SK-N-MC (cell line): ENCODE data around the gene LTC4S.

Experiments
- DNase-seq: peaks from one replicate; pipeline ENCODE4 v3.0.0-alpha.2; 2011; ENCODE audit warnings: low read depth, low spot score
- H3K27ac ChIP-seq: fragments of 200-600 bp; sonication (generic); 2 replicates; pipeline ENCODE4 v1.5.1; 2016; ENCODE audit warnings: mixed run types
- H3K36me3 ChIP-seq: fragments of 200-600 bp; sonication (generic); 2 replicates; pipeline ENCODE4 v1.6.1; 2017; ENCODE audit warnings: antibody characterized with exemption, low read length, mixed read lengths; ENCODE audit not compliant: insufficient read depth
- H3K4me3 ChIP-seq: fragments of 200-600 bp; sonication (generic); 2 replicates; pipeline ENCODE4 v1.5.1; 2016
- H3K9ac ChIP-seq: fragments of 200-600 bp; sonication (generic); 2 replicates; pipeline ENCODE4 v1.8.0; 2017; ENCODE audit warnings: mixed run types, mixed read lengths; ENCODE audit not compliant: insufficient read length
- H3K9me3 ChIP-seq: fragments of 200-600 bp; sonication (generic); 2 replicates; pipeline ENCODE4 v1.6.1; 2017; ENCODE audit warnings: low read depth, mild to moderate bottlenecking, antibody characterized with exemption, low read length, moderate library complexity, mixed read lengths
- EZH2 ChIP-seq: fragments of 200-600 bp; sonication (generic); IDR thresholded peaks from one replicate; pipeline ENCODE4 v1.6.1; 2017; ENCODE audit warnings: antibody characterized with exemption
- FOXP2 ChIP-seq: optimal IDR thresholded peaks from 2 replicates; pipeline ENCODE3; 2011; ENCODE audit warnings: mild to moderate bottlenecking, moderate library complexity; ENCODE audit not compliant: insufficient read depth; ENCODE audit errors: extremely low read length, control extremely low read depth
- POLR2AphosphoS5 ChIP-seq: IDR thresholded peaks from 2 replicates; pipeline ENCODE4 v1.6.1; 2012; ENCODE audit warnings: mild to moderate bottlenecking, low read depth, low read length, borderline replicate concordance

Gene LTC4S

GRCh38 chr5:179836225-179837019 is 42.6 kb downstream of the LTC4S start:
- no peak overlapping the region for H3K9ac ChIP-seq
- DNase-seq: no peak
- H3K9me3 ChIP-seq: no peaks in the 10 kb centered on the region
- TF ChIP-seq FOXP2 (no peak), EZH2 (no peak)
- peaks cover 47% of the 10 kb centered on the region for H3K36me3 ChIP-seq
- H3K4me3 ChIP-seq: no peak overlapping the region
- no peak overlapping the region for H3K27ac ChIP-seq

- no peak for DNase-seq
- TF ChIP-seq FOXP2 (no peak), EZH2 (no peak), POLR2AphosphoS5 (no peak)
- H3K36me3 ChIP-seq: peaks cover 47% of the 10 kb centered on the region
- H3K27ac ChIP-seq: no peak overlapping the region
- no peak overlapping the region for H3K9ac ChIP-seq
- no peak overlapping the region for H3K4me3 ChIP-seq
- no peaks in the 10 kb centered on the region for H3K9me3 ChIP-seq
Observed at GRCh38 chr5:179837076-179838011, 43.6 kb downstream of the LTC4S start.

- no peak overlapping the region for H3K27ac ChIP-seq
Observed at GRCh38 chr5:179839328-179840256, 45.8 kb downstream of the LTC4S start.

GRCh38 chr5:179840321-179840720 is 46.5 kb downstream of the LTC4S start:
- H3K9ac ChIP-seq: no peak overlapping the region
- H3K27ac ChIP-seq: no peak overlapping the region
- DNase-seq: no peak
- no peaks in the 10 kb centered on the region for H3K9me3 ChIP-seq
- H3K36me3 ChIP-seq: peaks cover 32% of the 10 kb centered on the region; the same call in 1 of the 2 replicates
- TF ChIP-seq EZH2 (no peak), POLR2AphosphoS5 (no peak), FOXP2 (no peak)
- H3K4me3 ChIP-seq: no peak overlapping the region

More at GRCh38 chr5:179839328-179840256, 45.8 kb downstream of the LTC4S start:
- no peak for DNase-seq
- Histone ChIP-seq H3K36me3 (peaks cover 32% of the 10 kb centered on the region; the same call in 1 of the 2 replicates), H3K9ac (no peak overlapping the region), H3K4me3 (no peak overlapping the region), H3K9me3 (no peaks in the 10 kb centered on the region)
- TF ChIP-seq FOXP2: no peak
- no peak for TF ChIP-seq EZH2
- no peak for TF ChIP-seq POLR2AphosphoS5

GRCh38 chr5:179840766-179841165 is 47.0 kb downstream of the LTC4S start:
- TF ChIP-seq FOXP2 (no peak), EZH2 (no peak), POLR2AphosphoS5 (no peak)
- H3K27ac ChIP-seq: no peak overlapping the region
- no peak for DNase-seq
- no peak overlapping the region for H3K9ac ChIP-seq
- H3K4me3 ChIP-seq: no peak overlapping the region
- no peaks in the 10 kb centered on the region for H3K9me3 ChIP-seq
- peaks cover 34% of the 10 kb centered on the region; the same call in 1 of the 2 replicates for H3K36me3 ChIP-seq

GRCh38 chr5:179841621-179842020 is 47.8 kb downstream of the LTC4S start:
- no peaks in the 10 kb centered on the region for H3K9me3 ChIP-seq
- DNase-seq: no peak
- no peak overlapping the region for H3K27ac ChIP-seq
- TF ChIP-seq POLR2AphosphoS5: no peak
- no peak for TF ChIP-seq EZH2
- TF ChIP-seq FOXP2: no peak
- H3K9ac ChIP-seq: no peak overlapping the region
- H3K36me3 ChIP-seq: peaks cover 32% of the 10 kb centered on the region
- no peak overlapping the region for H3K4me3 ChIP-seq
